Ramos (cell line): ENCODE data around the gene CUX1.
"Not testable (repeated sequence)": the region's sequence is repeated elsewhere in the genome, so short reads cannot be mapped to it uniquely, and the experiment has no call there.

Source experiments
- in situ Hi-C: fragments of 300-500 bp; cut with MboI; formaldehyde crosslinking; loops from one replicate; pipeline ENCODE4 v1.14.3; 2022; ENCODE audit warnings: low sequenced_read_pairs; ENCODE audit not compliant: unreplicated experiment

CUX1 gene

GRCh38 chr7:102320181-102320580, 502.8 kb downstream of the CUX1 start:
- in situ Hi-C loops, result no loop called here

GRCh38 chr7:102320601-102321350, 503.4 kb downstream of the CUX1 start:
- in situ Hi-C loops, result no loop called here

GRCh38 chr7:102321351-102322201, 504.1 kb downstream of the CUX1 start:
- in situ Hi-C loops, result no loop called here

GRCh38 chr7:102322202-102322715, 504.8 kb downstream of the CUX1 start:
- in situ Hi-C loops, result no loop called here

- in situ Hi-C loops, result no loop called here
Measured at GRCh38 chr7:102323914-102324195, 506.4 kb downstream of the CUX1 start.

GRCh38 chr7:102325106-102325505, 507.7 kb downstream of the CUX1 start:
- in situ Hi-C loops, result not testable (repeated sequence)

- in situ Hi-C loops, result no loop called here
Measured at GRCh38 chr7:102326157-102326889, 508.9 kb downstream of the CUX1 start.

- in situ Hi-C loops, result not testable (repeated sequence)
Measured at GRCh38 chr7:102327183-102327582, 509.8 kb downstream of the CUX1 start.

- in situ Hi-C loops, result not testable (repeated sequence)
Measured at GRCh38 chr7:102328863-102329262, 511.4 kb downstream of the CUX1 start.

- in situ Hi-C loops, result not testable (repeated sequence)
Measured at GRCh38 chr7:102329366-102329765, 511.9 kb downstream of the CUX1 start.

GRCh38 chr7:102330666-102331460, 513.4 kb downstream of the CUX1 start:
- in situ Hi-C loops, result not testable (repeated sequence)
